GM23338 (cell line): ENCODE data around the gene CDC34.

Source experiments
- CREB1 ChIP-seq: fragments of 250-450 bp; sonication (Bioruptor Pico); IDR thresholded peaks from 2 replicates; pipeline ENCODE4 v1.5.0; 2020; ENCODE audit warnings: low read depth, mild to moderate bottlenecking, moderate library complexity
- CTCF ChIP-seq, 2 experiments: fragments of 200-600 bp in 1 of 2; sonication (generic) in 1 of 2; conservative IDR thresholded peaks; 2 replicates each; pipeline versions ENCODE4 v1.5.1 to v1.6.1; 2016 to 2017; ENCODE audit warnings: antibody characterized with exemption in 2 of 2, low read depth in 2 of 2, mild to moderate bottlenecking in 2 of 2, moderate library complexity in 1 of 2
- EZH2 ChIP-seq: fragments of 200-600 bp; sonication (generic); IDR thresholded peaks from one replicate; pipeline ENCODE4 v1.8.0; 2017; ENCODE audit warnings: antibody characterized with exemption, mild to moderate bottlenecking, low read depth; ENCODE audit not compliant: unreplicated experiment
- EZH2phosphoT487 ChIP-seq: fragments of 200-600 bp; sonication (generic); IDR thresholded peaks from one replicate; pipeline ENCODE4 v1.8.1; 2018; ENCODE audit warnings: antibody characterized with exemption; ENCODE audit not compliant: unreplicated experiment
- JUNB ChIP-seq: IDR thresholded peaks from one replicate; pipeline ENCODE4 v1.6.1; 2016; ENCODE audit warnings: antibody characterized with exemption; ENCODE audit not compliant: unreplicated experiment
- NANOG ChIP-seq: IDR thresholded peaks from 2 replicates; pipeline ENCODE4 v1.6.1; 2016; ENCODE audit warnings: antibody characterized with exemption, borderline replicate concordance
- POLR2AphosphoS5 ChIP-seq: IDR thresholded peaks from 2 replicates; pipeline ENCODE4 v1.6.1; 2016; ENCODE audit warnings: antibody characterized with exemption, low read depth
- REST ChIP-seq: IDR thresholded peaks from one replicate; pipeline ENCODE4 v1.6.1; 2018; ENCODE audit warnings: antibody characterized with exemption; ENCODE audit not compliant: unreplicated experiment
- STAT1 ChIP-seq: IDR thresholded peaks from one replicate; pipeline ENCODE4 v1.6.1; 2016; ENCODE audit warnings: antibody characterized with exemption; ENCODE audit not compliant: unreplicated experiment
- ZNF114 ChIP-seq: fragments of 250-450 bp; sonication (Bioruptor Pico); IDR thresholded peaks from 2 replicates; pipeline ENCODE4 v1.5.0; 2020; ENCODE audit warnings: mild to moderate bottlenecking, moderate library complexity
- ZNF331 ChIP-seq: fragments of 250-450 bp; sonication (Bioruptor Pico); IDR thresholded peaks from 2 replicates; pipeline ENCODE4 v1.5.0; 2020; ENCODE audit warnings: low read depth, mild to moderate bottlenecking, moderate library complexity
- TF ChIP-seq, protein P1 (sequence below): IDR thresholded peaks from 2 replicates; pipeline ENCODE4 v1.6.1; 2016; ENCODE audit warnings: antibody characterized with exemption

GRCh38 chr19:494171-495080 is 37.1 kb upstream of the CDC34 start:
- no peak for TF ChIP-seq CTCF (conservative IDR thresholded peaks at IDR 0.05; ENCODE audit: low read depth in 2 of 2)
- no peak for TF ChIP-seq EZH2
- TF ChIP-seq POLR2AphosphoS5, result no peak
- no peak for TF ChIP-seq REST
- TF ChIP-seq JUNB, result no peak
- TF ChIP-seq EZH2phosphoT487, result no peak
- TF ChIP-seq CREB1 (CRISPR knock-in tag), result no peak
- no peak for TF ChIP-seq ZNF114 (CRISPR knock-in tag)
- TF ChIP-seq, protein P1, sequence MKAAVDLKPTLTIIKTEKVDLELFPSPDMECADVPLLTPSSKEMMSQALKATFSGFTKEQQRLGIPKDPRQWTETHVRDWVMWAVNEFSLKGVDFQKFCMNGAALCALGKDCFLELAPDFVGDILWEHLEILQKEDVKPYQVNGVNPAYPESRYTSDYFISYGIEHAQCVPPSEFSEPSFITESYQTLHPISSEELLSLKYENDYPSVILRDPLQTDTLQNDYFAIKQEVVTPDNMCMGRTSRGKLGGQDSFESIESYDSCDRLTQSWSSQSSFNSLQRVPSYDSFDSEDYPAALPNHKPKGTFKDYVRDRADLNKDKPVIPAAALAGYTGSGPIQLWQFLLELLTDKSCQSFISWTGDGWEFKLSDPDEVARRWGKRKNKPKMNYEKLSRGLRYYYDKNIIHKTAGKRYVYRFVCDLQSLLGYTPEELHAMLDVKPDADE, result no peak
- no peak for TF ChIP-seq STAT1
- no peak for TF ChIP-seq ZNF331
- no peak for TF ChIP-seq NANOG
